Mononuclear cell (primary cell): ENCODE measurements around the gene MYL6. TPM values are rescaled to one million over a fixed set of nuclear protein-coding genes. Genes with fewer than 3 reads are reported as not detected.
A peak's percentile ranks its signal among the peaks of the same experiment; 100 is the strongest.
"Not testable (repeated sequence)": the region's sequence is repeated elsewhere in the genome, so short reads cannot be mapped to it uniquely, and the experiment has no call there.

Source experiments
- H3K27me3 ChIP-seq: 2 replicates; pipeline ENCODE4 v1.6.0; 2011; ENCODE audit warnings: low read length, control low read depth; ENCODE audit not compliant: insufficient read depth
- H3K4me1 ChIP-seq: 2 replicates; pipeline ENCODE4 v1.5.1; 2011; ENCODE audit warnings: mild to moderate bottlenecking, low read length, control low read depth; ENCODE audit not compliant: insufficient read depth
- H3K4me3 ChIP-seq: 2 replicates; pipeline ENCODE4 v1.5.1; 2011; ENCODE audit warnings: mild to moderate bottlenecking, low read length, moderate library complexity
- H3K9me3 ChIP-seq: 2 replicates; pipeline ENCODE4 v1.5.1; 2011; ENCODE audit warnings: low read depth, mild to moderate bottlenecking, control low read depth, low read length
- total RNA-seq: library from RNA; depleted of rRNA; stranded (reverse); fragments of >200 nt; gene quantifications from one replicate; pipeline ENCODE4 v1.2.3, GENCODE V29; 2012

The MYL6 gene
- total RNA-seq, 1 donor = 729 TPM

GRCh38 chr12:56146492-56147460 is 11.4 kb upstream of the MYL6 start:
- Histone ChIP-seq H3K9me3 (no peaks in the 10 kb centered on the region), H3K4me3 (no peak overlapping the region), H3K27me3 (no peaks in the 10 kb centered on the region), H3K4me1 (peaks cover 44% of the 10 kb centered on the region)

- Histone ChIP-seq H3K4me1 (peaks cover 32% of the 10 kb centered on the region), H3K4me3 (no peak overlapping the region), H3K9me3 (no peaks in the 10 kb centered on the region), H3K27me3 (no peaks in the 10 kb centered on the region)
Observed at GRCh38 chr12:56150563-56150962, 7.6 kb upstream of the MYL6 start.

- H3K4me3 ChIP-seq = peak overlapping the region; percentile 71
- H3K27me3 ChIP-seq = no peaks in the 10 kb centered on the region
Observed at GRCh38 chr12:56151672-56152131, 6.5 kb upstream of the MYL6 start.

GRCh38 chr12:56152132-56152755 is 5.9 kb upstream of the MYL6 start, which contains the start of gene MYL6B:
Gene MYL6B, plus strand, starts transcription at chr12:56152587. Its CDS starts 1,332 bp downstream, at chr12:56153919.
- Histone ChIP-seq H3K9me3 (no peaks in the 10 kb centered on the region), H3K4me3 (peak within 1 kb of the TSS; percentile 71), H3K4me1 (peaks cover 39% of the 10 kb centered on the region)

More at GRCh38 chr12:56151672-56152131, 6.5 kb upstream of the MYL6 start:
- Histone ChIP-seq H3K4me1 (peaks cover 34% of the 10 kb centered on the region), H3K9me3 (no peaks in the 10 kb centered on the region)

GRCh38 chr12:56152756-56153677 is 5.1 kb upstream of the MYL6 start:
- Histone ChIP-seq H3K4me1 (peaks cover 45% of the 10 kb centered on the region), H3K9me3 (no peaks in the 10 kb centered on the region), H3K4me3 (peak overlapping the region; percentile 71), H3K27me3 (no peaks in the 10 kb centered on the region)

More at GRCh38 chr12:56152132-56152755, 5.9 kb upstream of the MYL6 start, which contains the start of gene MYL6B:
- no peaks in the 10 kb centered on the region for H3K27me3 ChIP-seq

- Histone ChIP-seq H3K27me3 (no peaks in the 10 kb centered on the region), H3K9me3 (no peaks in the 10 kb centered on the region), H3K4me3 (no peak overlapping the region), H3K4me1 (peaks cover 45% of the 10 kb centered on the region)
Observed at GRCh38 chr12:56153678-56154065, 4.5 kb upstream of the MYL6 start.

GRCh38 chr12:56154246-56154771 is 3.9 kb upstream of the MYL6 start:
- Histone ChIP-seq H3K27me3 (no peaks in the 10 kb centered on the region), H3K4me3 (no peak overlapping the region), H3K4me1 (peaks cover 49% of the 10 kb centered on the region), H3K9me3 (no peaks in the 10 kb centered on the region)

GRCh38 chr12:56154818-56155217 is 3.3 kb upstream of the MYL6 start:
- Histone ChIP-seq H3K9me3 (no peaks in the 10 kb centered on the region), H3K4me3 (no peak overlapping the region), H3K4me1 (peaks cover 54% of the 10 kb centered on the region), H3K27me3 (no peaks in the 10 kb centered on the region)

- Histone ChIP-seq H3K27me3 (no peaks in the 10 kb centered on the region), H3K9me3 (no peaks in the 10 kb centered on the region), H3K4me3 (no peak overlapping the region), H3K4me1 (peaks cover 55% of the 10 kb centered on the region)
Observed at GRCh38 chr12:56155256-56155845, 2.8 kb upstream of the MYL6 start.

GRCh38 chr12:56156464-56157200 is 1.5 kb upstream of the MYL6 start:
- Histone ChIP-seq H3K4me3 (peak overlapping the region; percentile 99), H3K4me1 (peaks cover 52% of the 10 kb centered on the region)
- not testable (repeated sequence) for H3K9me3 ChIP-seq, H3K27me3 ChIP-seq

GRCh38 chr12:56157201-56158028 is 744 bp upstream of the MYL6 start:
- peaks cover 49% of the 10 kb centered on the region for H3K4me1 ChIP-seq
- H3K9me3 ChIP-seq = no peaks in the 10 kb centered on the region
- H3K4me3 ChIP-seq = peak overlapping the region; percentile 99
- no peaks in the 10 kb centered on the region for H3K27me3 ChIP-seq

GRCh38 chr12:56158926-56159461 is 835 bp downstream of the MYL6 start:
- no peaks in the 10 kb centered on the region for H3K27me3 ChIP-seq
- peaks cover 37% of the 10 kb centered on the region for H3K4me1 ChIP-seq
- H3K9me3 ChIP-seq = no peaks in the 10 kb centered on the region
- H3K4me3 ChIP-seq = peak overlapping the region; percentile 99
